HG02870 (cell line): ENCODE results near the gene NSG2.
"Not testable (repeated sequence)": the region's sequence is repeated elsewhere in the genome, so short reads cannot be mapped to it uniquely, and the experiment has no call there.

Experiments
- ATAC-seq: cut with Tn5 transposase; IDR thresholded peaks from one replicate; pipeline ENCODE4 v1.9.1; 2021; ENCODE audit warnings: mild to moderate bottlenecking, moderate library complexity; ENCODE audit not compliant: unreplicated experiment

The NSG2 gene

DNA sequence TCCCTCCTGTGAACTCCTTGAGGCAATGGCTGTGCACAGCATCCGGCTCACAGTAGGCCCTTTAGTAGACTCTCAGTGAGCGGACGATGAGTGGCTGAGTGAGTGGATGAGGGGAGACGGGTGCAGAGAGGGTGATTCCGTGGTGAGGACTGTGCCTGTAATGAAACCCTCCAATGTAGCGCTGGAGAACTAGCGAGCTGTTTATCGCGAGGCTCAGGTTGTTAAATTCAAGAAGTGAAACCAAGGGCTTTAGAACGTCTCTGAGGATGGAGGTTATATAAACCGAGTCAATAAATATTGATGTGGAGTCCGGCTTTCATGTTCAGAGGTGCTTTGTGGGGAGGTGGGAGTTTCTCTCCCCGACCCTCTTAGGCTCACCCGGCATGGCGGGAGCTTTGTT, 53.2 kb downstream of the NSG2 start:
- ATAC-seq: no peak

DNA sequence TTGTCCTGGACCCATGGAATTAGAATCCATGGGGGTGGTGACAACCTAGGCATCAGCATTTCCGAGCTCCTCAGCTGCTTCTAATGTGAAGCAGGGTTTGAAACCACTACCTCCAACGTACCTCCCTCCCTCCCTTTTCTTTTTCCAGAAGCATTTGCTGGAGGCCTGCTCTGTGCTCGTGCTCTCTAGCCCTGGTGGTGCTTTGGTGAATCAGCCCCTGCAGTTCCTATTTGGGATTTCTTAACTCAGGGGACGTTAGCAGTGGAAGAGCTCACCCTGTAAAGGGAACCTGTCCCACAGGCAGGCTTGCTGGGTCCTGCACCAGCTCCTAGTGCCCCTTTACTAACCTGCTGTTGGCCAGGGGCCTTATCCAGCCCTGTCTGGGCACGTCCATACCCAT, 55.0 kb downstream of the NSG2 start:
- no peak for ATAC-seq

DNA sequence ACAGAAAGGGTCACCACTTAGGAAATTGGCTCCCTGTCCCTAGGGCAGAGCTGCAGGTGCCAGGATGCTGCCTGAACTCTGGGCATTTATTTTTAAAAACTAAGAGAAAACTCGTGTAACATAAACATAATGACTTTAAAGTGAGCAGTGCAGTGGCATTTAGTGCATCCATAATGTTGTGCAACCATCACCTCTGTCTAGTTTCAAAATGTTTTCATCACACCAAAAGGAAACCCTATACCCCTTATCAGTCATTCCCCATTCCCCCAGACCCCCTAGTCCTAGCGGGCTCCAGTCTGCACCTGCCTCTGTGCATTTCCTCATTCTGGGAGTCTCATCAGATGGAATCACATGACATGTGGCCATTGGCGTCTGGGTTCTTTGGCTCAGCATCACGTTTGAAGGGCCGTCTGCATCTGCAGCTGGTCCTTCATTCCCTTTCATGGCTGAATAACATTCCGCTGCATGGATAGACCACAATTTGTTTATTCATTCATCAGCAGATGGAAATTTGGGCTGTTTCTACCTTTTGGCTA, 55.8 kb downstream of the NSG2 start:
- no peak for ATAC-seq

DNA sequence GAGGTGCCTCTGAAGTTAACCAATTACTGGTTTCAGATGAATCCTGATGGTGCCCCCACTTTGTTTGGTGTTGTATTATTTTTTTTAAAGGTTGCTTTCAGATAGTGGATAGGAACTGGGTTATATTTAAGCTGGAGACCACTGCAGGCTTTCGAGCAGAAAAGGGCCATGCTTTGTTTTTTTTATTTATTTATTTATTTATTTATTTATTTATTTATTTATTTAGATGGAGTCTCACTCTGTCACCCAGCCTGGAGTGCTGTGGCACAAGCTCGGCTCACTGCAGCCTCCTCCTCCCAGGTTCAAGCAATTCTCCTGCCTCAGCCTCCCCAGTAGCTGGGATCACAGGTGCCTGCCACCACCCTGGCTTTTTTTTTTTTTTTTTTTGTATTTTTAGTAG, 57.1 kb downstream of the NSG2 start:
- not testable (repeated sequence) for ATAC-seq

DNA sequence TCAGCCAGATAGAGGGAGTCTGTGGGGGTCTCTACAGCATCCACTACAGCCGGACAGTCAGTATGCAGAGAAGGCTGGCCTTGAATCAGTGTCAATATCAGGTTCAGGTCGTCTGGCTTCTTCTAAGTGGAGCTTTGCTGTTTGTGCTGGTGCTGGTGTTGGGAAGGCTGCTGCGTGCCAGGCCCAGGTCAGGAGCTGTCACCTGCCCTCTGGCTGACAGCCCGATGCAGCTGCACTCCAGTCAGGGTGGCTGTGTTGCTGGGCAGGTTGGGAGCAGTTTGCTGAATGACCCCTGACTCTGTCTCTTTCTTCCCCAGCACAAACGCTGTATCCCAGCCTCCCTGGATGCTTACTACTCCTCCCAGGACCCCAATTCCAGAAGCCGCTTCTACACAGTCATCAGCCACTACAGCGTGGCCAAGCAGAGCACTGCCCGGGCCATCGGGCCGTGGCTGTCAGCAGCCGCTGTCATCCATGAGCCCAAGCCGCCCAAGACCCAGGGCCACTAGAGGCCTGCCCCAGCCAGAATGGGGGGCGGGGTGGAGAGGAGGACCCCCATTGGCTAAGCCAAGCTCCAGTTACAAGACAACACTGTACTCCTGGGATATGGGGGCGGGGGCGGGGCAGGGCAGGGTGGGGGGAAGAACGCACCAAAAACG, 61.6 kb downstream of the NSG2 start:
- ATAC-seq: no peak

DNA sequence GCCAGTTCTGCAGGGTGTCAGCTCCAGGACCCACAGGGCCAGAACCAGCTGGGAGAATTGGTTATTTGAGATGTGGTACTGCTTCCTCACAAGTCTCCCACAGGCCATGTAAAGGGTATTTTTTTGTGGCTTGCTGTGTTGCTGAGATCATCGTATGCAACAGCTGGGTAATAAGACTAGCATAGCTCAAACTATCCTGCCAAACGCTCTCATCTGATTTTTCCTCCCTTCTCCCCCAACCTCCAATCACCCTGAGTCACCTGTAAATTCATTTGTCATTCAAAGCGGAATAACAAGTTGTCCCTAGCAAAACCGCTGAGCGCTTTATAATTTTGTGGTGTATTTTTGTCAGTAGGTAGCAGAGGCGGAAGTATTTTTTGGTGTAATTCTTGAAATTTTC, 63.2 kb downstream of the NSG2 start:
- no peak for ATAC-seq

DNA sequence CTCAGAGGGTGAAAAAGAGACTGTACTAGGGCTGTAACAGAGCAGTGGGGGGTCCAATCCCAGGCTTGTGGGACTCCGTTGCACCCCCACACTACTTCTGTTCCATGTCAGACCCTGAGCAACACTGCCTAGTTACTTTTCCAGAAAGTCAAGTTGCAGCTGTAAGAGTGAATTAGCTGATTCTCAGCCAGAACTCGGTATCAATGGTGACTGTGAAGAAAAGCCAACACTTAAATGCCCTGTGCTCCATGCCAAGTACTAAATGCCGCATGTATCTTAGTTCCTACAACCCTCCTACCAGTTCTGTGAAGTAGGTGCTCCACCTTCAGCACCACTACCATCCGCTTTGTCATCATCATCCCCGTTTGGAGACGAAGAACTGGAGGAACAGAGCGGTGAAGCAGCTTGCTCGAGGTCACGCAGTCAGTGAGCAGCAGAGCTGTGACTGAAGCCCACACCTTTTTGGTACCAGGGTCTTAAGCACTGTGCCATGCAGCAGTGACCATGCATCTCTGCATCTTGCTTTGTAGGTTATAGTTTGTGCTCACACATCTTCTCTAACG, 64.3 kb downstream of the NSG2 start:
- ATAC-seq: no peak

DNA sequence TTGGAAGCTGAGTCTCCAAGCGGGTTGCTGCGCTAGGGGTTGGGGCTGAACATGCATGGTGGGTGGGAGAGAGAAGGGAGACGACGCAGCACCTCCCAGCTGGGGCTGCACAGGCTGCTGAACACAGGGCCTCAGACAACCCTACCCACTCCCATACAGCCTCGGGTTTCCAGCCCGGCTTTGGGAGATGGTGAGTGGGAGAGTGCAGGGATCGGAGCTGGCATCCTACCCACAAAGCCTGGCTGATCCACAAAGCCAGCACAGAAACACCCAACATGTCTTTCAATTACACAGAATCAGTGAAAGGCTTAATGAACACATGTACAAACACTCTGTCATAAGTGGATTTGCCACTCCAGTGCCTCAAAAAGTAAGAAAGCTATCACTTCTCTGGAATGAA, 64.8 kb downstream of the NSG2 start:
- ATAC-seq: no peak

DNA sequence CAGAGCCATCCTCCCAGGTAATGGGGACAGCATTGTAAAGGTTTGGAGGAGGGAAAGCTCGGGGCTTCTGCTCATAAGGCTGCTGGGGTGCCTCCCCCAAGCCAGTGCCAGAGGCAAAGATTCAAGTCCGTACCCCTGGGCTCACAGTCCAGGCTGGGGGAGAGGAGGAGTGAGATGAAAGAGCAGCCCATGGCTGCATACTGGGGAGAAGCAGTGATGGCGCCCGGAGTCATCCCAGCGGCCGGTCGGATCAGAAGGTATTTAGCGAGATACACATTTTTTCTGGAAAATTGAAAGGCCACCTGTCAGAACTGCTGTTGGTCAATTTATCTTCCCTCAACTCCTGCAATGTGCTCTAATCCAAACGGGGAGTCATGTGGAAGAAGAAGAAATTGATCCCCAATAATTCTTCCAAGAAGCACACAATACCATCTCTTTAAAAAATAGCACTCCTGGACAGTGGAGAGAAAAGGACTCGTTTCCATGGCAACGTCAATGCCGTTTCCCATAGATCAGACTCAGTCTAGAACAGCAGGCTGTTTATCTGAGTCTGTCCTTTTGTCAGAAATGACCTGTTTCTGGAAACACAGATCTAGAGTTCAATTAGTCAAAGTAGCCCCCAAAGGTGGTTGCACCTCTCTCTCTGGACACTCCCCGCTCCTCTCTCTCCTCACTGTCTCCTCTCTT, 65.9 kb downstream of the NSG2 start:
- ATAC-seq: no peak

DNA sequence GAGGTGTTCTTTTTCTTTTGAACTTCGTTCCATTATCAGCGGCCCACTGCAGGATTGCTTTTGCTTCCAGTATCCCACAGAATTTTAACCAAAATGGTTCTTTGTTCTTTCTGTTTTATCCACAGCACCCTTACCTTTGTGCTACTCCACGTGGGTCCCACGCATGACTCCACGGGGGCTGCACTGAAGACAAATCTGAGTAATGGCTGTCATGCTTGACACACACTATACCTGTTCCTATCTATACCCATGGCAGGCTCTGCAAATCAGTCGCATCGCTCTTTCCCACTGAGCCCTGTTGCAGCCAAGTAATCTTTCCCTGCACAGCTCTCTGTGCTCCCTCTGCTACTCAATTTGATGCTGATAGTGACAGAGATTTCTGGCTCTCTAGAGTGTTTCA, 69.7 kb downstream of the NSG2 start:
- ATAC-seq: no peak

DNA sequence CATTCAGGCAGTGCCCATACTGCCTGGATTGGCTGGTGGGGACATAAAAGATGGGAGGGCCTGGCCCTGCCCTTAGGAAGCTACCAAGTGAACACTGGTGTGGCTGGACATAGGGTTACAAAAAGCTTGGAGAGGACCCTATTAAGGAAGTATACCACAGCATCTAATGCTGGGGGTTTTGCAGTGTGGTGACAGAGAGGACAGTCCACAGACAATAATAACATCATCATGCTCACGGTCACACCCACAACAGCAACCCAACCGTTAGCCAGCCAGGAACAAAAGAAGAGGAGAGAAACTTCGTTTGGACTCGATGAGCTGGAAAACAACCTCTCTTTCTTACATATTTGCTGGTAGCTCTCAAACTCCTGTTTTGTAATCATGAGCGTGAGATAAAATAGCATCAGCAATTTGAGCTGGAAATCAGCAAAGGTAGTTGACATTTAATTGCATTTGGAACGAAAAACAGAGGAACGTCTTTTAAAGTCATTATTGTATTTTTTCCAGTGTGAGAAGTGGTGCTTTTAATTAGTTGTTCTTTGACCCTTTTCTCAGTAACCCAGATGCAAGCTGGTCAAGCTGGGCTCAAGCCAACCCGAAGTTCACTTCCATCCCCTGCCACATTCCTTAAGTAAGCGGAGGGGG, 73.4 kb downstream of the NSG2 start:
- ATAC-seq: no peak

DNA sequence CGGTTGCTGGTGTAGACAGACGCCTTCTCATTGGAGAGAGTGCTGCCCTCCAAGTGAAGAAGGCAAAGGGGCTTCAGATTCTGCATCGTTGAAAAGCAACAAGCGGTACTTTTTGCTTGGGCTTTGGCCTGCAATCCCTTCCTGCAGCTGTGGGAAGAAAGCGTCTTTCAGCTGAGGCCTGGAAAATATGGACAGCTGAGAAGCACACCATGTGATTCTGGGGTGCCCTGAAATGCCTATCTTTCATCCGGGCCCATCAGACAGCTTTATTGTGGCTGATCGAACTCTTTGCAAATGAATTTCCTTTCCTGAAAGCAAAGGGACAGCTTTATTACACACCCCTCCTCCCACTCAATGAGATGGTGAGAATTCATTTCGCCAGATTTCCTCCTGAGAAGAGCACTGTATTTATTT, 74.0 kb downstream of the NSG2 start:
- ATAC-seq: no peak

DNA sequence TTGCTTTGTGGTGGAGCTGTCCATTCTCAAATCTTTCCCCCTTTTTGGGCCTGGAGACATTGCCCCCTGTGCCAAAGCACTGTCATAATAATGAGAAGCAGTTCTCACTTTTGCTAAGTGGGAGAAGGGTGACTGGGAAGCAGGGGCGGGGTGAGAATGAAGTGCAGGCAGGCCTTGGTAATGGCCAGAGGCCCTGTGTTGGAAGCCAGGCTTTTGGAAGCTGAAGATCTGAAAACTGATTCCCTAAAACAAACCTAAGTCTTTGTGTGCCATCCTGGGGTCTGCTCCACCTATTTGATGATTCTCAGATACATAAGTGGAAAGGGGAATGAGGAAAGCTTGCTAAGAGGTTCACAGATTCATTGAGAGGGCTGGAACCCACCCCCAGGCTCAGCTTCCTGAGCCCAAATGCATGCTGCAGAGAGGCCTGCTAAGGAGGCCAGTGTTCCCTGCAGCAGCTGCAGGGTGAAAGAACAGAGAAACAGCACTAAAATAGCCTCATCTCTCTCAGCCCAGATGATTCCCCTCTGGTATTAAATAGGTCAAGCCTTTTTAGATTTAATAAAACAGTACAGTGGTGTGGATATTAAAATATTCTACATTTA, 75.0 kb downstream of the NSG2 start:
- ATAC-seq: no peak

DNA sequence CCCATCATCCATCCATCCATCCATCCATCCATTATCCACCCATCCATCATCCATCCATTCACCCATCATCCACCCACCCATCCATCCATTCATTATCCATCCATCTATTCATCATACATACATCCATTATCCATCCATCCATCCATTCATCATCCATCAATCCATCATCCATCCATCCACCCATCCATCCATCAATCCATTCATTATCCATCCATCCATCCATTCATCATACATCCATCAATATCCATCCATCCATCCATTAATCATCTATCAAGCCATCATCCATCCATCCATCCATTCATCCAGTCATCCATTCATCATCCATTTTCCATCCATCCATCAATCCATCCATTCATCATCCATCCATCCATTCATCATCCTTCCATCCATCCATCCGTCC, 89.0 kb downstream of the NSG2 start:
- no peak for ATAC-seq

DNA sequence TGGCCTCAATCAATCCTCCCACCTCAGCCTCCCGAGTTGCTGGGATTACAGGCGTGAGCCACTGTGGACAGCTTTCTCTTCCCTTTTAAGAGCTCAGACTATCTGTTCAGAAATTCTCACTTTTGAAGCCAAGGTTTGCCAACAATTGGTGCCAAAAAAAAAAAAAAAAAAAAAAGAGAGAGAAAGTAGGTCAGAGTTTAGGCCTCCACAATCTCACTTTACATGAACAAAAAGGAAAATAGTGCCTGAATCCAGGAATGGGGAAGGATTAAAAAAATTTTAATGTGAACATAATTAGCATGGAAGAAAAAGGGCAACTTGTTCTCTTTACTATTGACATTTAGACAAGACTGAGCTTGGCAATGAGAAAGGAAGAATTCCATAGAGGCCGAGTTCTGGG, 94.1 kb downstream of the NSG2 start:
- no peak for ATAC-seq

DNA sequence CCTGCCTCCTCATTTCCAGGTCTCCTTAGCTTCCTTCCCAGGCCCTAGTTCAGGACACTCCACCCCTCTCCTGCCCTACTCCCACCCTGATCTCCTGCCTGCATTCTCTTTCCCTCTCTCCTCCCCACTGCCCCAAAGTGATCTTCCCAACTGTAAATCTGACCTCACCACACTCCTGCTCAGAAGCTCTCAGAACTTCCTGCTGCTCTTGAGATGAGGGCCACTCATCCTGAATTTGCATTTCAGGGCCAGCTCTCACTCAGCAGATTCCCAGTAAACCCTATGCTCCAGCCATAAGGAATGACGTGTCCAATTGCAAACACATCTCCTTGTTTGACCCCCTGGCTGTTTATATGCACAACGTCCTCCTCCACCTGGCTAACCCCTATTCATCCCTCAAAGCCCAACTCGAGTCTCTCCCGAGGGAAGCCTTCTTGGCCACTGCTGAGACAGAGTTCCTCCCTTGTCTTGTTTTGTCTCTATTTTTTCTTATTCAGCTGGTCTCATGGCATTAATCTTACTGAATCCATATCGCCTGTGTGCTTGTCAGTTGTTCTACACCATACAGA, 95.0 kb downstream of the NSG2 start:
- no peak for ATAC-seq

DNA sequence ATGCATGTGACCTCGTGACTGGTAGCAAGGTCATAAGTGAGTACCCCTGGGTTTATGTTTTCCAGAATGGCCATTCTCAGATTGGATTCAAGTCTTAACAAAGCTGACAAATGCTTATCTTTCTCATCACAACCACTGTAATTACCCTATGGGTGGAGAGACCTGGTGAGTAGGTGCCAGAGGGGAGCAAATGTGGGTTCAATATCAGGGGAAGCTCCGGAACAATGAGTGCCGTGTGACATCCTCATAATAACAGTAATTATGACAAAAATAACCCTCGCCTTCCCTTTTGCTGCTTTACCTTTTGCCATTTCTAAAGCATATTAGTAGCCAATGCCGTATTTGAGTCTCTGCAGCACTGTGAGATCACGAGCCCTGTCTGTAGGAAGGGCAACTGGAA, 95.9 kb downstream of the NSG2 start:
- ATAC-seq: no peak

DNA sequence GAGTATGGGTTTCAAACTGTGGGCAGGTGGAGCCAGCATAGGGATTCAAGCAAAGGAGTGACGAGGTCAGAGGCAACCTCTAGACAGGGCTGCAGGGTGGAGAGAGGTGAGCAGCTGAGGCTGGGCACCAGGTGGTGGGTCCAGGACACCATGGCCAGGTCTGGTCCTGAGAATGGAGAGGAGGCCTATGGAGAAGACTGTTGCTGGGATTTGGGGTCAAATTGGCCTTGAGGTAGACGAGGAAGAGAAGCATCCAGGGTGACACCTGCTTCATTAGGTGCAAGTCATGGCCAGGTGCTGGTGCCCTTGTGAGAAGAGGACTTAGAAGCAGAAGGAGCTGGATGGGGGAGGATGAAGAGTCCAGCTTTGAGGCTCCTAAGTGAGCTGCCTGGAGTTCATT, 99.6 kb downstream of the NSG2 start:
- no peak for ATAC-seq

DNA sequence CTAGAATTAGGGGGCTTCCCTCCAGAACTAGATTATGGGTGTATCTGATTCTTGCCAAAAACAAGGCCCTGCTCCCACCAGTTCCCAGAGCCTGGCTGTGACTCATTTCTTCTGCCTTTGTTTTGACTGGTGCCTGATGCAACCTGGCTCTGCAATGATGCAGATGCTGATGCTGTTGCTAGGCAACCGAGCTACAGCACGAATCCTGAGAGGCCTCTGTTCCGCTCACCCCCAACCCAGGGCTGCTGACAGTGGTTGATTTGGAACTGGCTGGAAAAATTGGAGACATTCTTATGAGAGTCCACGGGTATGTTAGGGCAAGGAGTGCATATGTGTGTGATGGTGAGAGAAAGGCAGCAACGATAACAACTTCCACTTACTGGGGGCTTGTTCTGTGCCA, 100.3 kb downstream of the NSG2 start:
- ATAC-seq: no peak

DNA sequence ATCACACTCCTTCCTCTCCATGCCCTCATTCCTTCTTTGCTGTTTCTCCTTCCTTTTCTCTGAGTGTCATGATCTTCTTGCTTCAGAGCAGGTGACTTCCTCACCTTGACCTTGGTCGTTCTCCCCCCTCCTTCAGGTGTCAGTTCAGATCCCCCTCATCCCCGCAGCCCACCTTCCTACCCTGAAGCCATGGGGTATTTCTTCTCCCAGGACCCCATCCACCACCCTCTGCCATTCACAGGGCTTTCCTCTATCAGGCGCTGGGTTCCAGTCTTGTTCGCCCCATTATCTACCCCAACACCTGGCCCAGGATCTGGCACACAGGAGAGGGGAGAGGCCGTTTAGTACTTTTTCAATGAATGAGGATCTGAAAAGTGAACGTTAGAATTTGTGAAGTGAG, 101.0 kb downstream of the NSG2 start:
- no peak for ATAC-seq

DNA sequence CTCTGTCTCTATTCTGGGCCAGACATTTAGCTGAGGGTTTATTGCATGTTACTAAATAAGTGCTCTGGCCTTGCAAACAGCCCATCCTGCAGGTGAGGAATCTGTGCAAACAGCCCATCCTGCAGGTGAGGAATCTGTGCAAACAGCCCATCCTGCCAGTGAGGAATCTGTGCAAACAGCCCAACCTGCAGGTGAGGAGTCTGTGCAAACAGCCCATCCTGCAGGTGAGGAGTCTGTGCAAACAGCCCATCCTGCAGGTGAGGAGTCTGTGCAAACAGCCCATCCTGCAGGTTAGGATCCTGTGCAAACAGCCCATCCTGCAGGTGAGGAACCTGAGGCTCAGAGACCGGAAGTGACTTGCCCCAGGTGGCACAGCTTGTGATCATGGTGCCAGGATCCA, 101.5 kb downstream of the NSG2 start:
- not testable (repeated sequence) for ATAC-seq
